H1 (cell line): ENCODE results near the gene SCYL1. TPM values are rescaled to one million over a fixed set of nuclear protein-coding genes. Genes with fewer than 3 reads are reported as not detected.

Experiments used
- ASH2L ChIP-seq: fragments of 200-600, 300-600 bp; sonication (generic); IDR thresholded peaks from one replicate; pipeline ENCODE4 v1.7.1; 2017; ENCODE audit warnings: low read length
- BACH1 ChIP-seq: IDR thresholded peaks from 2 replicates; pipeline ENCODE4 v1.6.1; 2012; ENCODE audit warnings: low read length, improper control_type of control experiment
- CHD7 ChIP-seq: fragments of 300-600 bp; sonication (generic); IDR thresholded peaks from 2 replicates; pipeline ENCODE4 v1.7.1; 2012; ENCODE audit warnings: low read length, moderate library complexity, mild to moderate bottlenecking, inconsistent platforms; ENCODE audit not compliant: insufficient replicate concordance
- polyA plus RNA-seq, 7 experiments: library from polyadenylated mRNA; depleted of rRNA in 3 of 7; stranded (reverse) in 5 of 7; unstranded in 2 of 7; fragments of >200 nt in 5 of 7; fragments of 200-250 nt in 2 of 7; gene quantifications; 1 replicate in 5 of 7; 2 replicates in 1 of 7; 4 replicates in 1 of 7; pipeline versions ENCODE4 v1.2.1 to v1.2.3, GENCODE V29; 2011 to 2013; ENCODE audit warnings: missing spikeins in 2 of 7, mixed read lengths in 2 of 7
- total RNA-seq: library from RNA; stranded (reverse); fragmentation: NEBNext Ultra II Directional; extraction: Animal tissue kit (Norgen Biotek cat#: 25700); gene quantifications from 2 replicates; pipeline ENCODE4 v1.2.1, GENCODE V29; 2021

The SCYL1 gene
- total and polyA plus RNA-seq, 2 of the 8 experiments (the other 6 are each of a cell fraction or from before 2014, with no cell fraction given): 59.8 to 77.7 TPM

- no peak for TF ChIP-seq CHD7
- TF ChIP-seq BACH1: peak; percentile 53
- peak; percentile 83 for TF ChIP-seq ASH2L
Observed at GRCh38 chr11:65569973-65570918, 45.4 kb downstream of the SCYL1 start, which contains the start of gene ZNRD2 (continued).
